ENCODE measurements around the gene C1orf198.

Gene C1orf198

DNA sequence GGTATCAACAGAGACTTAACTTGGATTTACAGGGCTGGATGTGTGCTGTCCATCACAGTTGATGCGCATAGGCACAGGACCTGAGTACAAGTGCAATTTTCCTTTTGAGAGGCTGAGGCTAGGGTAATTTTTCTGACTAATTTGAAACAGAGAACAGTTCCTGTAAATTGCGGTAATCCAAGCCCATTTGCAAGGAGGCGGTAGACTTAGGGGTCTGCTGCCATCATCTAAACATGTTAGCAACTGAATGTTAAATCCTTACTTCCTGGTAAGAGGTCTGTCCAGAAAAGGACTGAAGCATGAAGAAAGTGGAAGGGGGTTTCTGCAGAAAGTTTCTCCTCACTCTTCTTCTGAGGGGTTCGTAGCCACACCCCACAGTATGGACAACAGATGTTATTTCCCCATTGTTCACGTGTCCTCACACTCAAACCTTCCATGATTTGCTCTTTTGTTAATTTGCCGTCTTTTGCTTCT is 23.7 kb upstream of the C1orf198 start:
- DNase-seq (ENCODE audit: low spot score) = no peak

DNA sequence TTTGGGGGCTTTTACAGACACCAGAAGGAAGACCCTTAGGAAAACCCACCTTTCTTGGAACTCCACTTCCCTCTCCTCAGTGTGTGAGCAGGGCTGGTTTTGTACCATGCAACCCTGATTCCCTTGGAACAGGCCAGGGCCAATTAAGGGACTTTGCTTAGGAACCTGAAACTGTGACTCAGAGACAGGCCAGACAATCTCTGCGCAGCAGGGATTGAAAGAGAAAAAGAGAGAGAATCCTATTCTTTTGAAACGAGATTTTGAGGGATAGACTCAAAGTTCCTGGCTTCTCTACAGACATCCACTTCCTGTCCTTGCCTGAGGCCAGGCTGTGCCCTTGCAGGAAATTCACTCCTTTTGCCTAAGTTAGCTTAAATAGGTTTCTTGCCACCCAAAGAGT is 23.1 kb upstream of the C1orf198 start:
- no peak for DNase-seq (ENCODE audit: low spot score)

DNA sequence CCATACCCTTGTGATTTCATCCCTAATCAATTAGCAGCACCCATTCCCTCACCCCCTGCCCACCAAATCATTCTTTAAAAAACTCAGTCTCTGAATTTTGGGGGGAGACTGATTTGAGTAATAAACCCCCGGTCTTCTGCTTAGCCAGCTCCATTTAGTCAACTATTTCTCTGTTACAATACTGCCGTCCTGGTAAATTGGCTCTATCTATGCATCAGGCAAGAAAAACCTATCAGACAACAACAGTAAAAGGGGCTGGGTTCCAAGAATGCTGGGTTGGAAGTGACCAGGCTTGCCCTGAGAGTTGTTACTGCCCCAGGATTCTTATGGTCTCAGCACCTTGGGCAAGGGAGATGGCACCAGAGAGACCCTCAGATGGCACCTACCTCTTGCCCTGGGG is 16.3 kb upstream of the C1orf198 start:
- no peak for DNase-seq (ENCODE audit: low spot score)

DNA sequence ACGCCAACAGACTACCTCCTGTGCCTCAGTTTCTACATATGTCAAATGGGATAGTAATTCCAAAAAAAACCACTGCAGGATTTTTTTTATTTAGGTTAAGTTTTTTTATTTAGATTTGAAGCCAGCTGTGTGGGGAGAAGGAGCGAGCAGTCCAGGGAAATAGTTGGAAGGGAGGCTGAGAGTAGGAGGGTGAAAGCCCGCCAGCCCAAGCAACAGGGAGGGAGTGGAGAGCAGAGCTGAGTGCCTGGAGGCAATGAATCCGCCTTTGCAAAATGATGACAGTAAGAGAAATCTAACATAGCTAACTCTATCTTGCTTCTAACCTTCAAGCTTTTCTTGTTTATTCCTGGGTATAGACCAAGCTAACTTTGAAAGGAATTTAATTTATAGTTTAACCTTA is 15.6 kb upstream of the C1orf198 start:
- no peak for DNase-seq (ENCODE audit: low spot score)

DNA sequence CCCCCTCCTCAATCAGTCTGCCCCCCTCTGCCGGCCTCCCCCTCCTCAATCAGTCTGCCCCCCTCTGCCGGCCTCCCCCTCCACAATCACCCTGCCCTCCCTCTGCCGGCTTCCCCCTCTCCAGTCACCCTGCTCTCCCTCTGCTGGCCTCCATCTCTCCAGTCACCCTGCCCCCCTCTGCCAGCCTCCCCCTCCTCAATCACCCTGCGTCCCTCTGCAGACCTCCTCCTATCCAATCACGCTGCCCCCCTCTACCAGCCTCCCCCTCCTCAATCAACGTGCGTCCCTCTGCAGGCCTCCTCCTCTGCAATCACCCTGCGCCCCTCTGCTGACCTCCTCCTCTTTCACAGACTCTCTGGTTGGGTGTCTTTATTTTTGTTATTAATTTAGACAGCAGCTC is 11.5 kb upstream of the C1orf198 start:
- no peak for DNase-seq (ENCODE audit: low spot score)

DNA sequence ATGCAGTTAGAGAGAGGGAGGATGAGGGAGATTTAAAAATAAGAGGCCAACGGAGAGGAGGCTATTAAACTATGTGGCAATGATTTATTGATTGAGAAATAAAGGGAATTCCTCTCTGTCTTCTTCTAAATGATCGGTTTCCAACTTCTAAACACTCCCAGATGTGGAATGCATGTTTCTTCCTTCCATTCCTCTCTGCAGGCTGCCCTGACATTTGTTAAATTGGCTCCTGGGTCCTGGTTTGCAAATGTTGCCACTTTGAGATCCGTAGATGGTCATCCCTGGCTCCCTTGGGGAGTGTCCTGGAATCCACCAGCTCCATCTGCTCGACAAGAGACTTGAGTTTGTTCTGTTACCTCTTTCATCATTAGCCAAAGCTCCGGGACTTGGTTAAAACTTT is 10.3 kb upstream of the C1orf198 start:
- no peak for DNase-seq (ENCODE audit: low spot score)

DNA sequence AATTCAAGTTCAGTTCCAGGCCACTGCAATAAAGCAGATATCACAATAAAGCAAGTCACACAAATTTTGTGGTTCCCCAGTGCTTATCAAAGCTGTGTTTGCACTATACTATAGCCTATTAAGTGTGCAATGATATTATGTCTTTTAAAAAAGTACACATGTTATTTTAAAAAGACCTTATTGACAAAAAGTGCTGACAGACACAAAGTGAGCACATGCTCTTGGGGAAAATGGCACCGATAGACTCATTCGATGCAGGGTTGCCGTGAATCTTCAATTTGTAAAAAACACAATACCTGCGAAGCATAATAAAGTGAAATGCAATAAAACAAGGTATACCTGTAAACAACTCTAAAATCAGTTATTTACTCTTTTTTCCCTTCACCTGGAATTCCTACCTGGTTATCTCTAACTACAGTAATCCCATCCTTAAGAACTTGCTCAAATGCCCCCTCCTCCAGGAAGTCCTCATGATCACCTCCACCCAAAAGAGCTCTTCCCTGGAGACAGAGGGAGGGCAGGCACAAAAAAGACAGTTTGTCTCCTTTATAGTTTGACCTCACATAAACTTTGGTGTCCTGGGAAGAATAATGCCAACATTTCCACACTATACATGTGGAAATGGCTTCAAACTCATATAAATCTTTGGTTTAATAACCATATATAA is 9.7 kb upstream of the C1orf198 start:
- DNase-seq (ENCODE audit: low spot score) = no peak

DNA sequence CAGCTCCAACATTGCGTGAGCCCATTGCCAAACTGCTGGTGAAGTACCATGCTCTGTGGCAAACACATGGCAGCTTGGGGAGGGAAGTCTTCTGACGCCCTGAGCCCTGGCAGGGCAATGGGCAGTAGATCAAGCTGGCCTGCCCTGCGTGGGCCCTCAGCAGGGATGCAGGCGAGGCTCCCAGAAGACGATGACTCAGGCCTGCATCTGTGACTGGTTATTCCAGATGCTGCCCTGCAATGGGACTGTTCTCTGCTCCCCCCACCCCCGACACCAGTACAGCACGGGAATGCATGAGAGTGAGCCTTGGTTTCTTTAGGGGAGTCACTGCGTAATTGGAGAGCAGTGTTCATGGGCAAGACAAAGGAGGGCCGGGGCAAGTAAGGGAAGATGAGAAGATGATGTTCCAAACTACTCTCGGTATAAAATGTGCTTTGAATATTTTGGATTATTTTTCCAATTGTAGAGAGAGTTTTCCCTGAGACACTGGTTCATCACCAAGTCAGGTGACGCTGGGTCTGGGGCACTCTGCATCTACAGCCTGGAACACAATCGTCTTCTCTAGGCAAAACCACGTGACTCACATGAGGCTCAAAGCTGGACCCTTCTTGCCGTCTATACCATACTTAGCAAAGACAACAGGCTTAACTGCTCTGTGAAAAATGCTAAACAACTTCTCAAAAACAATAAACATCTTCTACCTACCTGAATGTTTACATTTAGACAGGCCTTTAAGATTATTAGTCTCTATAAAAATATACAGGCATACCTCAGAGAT is 9.0 kb upstream of the C1orf198 start:
- DNase-seq (ENCODE audit: low spot score) = no peak

DNA sequence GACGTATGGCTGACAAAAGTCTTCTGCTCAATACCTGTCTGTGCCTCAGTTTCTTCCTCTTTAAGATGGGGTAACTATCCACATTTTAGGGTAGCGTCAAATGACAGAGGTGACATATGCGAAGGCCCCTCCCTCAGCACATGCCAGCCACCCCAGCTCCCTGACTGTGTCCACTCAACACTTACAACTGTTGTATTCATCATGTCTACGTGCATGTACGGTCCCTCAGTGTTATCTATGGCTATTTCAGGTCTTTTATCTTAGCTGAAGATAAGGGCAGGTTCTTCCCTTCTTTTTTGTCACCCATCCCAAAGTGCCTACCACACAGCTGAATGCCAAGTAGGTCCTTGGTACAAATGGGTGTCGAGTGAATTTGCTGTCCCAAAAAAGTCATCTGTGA is 8.3 kb upstream of the C1orf198 start:
- no peak for DNase-seq (ENCODE audit: low spot score)

DNA sequence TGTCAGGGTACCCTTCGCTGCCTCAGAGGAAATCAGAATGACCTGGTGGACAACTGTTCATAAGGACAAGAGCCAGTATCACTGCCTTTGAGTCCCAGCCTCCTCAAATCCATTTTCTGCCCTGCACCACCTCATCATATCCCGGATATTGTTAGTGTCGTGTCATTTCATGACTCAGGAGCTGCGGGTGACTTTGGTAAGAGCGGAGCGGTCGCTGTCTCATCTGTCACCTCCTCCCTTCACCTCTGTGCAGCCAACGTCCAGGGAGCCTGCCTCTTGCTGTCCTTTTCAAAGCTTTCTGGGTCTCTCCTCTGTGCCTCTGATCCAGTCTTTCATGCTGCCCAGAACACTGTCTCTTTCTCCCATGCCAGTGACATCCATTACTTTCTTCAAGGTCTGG is 7.0 kb upstream of the C1orf198 start:
- no peak for DNase-seq (ENCODE audit: low spot score)

DNA sequence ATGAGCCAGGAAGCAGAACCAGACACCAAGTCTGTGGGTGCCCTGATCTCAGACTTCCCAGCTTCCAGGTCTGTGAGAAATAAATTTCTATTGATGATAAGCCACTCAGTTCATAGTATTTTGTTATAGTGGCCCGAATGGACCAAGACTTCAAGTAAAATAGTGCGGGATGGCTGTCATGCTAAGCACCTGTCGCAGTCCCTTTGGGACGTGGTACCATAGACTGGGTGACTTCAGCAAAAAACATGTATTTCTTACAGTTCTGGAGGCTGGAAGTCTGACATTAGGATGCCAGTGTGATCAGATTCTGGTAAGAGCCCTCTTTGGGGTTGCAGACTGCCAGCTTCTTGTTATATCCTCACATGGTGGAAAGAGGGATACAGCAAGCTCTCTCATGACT is 2.6 kb upstream of the C1orf198 start:
- no peak for DNase-seq (ENCODE audit: low spot score)

DNA sequence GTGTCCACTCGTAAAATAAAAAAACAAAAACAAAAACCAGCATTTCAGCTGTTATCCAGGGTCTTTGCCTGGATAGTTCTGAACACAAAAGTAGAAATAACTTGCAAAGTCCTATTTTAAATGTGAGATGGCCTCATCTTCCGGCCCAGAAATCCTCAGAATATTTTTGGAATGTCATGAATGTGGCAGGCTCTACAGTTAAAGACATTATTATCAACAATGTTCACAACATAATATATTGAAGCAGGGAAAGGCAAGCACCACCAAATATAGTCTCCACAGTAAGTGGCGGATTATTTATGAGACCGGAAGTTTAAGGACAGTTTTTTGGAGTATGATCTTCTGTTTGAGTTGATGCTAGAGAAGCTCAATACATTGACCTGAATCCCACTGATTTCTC is 1.2 kb upstream of the C1orf198 start:
- no peak for DNase-seq (ENCODE audit: low spot score)

DNA sequence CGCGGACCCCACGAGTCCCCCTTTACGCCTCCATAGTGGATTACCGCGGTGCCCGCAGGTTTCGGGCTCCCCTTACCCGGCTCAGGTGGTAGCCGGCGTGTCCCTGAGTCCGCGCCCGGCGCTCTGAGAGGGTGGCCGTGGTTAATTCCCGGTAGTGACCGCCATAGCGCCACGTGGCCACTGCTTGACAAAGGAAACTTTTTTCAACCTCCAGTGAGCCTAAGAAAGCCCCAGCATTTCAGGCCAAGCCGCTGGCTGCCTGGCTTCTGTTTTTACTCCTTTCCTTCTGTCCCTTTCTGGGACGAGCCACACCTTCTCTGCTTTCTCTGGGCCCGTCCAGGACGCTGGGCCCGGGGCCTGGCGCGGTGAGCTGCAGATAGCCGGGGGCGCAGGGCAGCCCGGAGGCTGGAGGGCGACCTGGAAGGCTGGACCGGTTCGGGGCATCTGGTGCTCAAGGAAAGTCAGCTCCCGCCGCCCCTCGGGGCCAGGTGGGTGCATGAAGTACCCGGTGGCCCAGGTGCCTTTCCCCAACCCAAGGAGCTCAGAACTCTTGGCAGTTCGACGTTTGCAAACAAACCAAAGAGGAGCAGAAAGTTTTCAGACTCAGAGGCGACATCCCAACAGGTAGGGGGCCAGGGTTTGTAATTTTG is 540 bp upstream of the C1orf198 start:
- peak; percentile 72 for DNase-seq (ENCODE audit: low spot score)

DNA sequence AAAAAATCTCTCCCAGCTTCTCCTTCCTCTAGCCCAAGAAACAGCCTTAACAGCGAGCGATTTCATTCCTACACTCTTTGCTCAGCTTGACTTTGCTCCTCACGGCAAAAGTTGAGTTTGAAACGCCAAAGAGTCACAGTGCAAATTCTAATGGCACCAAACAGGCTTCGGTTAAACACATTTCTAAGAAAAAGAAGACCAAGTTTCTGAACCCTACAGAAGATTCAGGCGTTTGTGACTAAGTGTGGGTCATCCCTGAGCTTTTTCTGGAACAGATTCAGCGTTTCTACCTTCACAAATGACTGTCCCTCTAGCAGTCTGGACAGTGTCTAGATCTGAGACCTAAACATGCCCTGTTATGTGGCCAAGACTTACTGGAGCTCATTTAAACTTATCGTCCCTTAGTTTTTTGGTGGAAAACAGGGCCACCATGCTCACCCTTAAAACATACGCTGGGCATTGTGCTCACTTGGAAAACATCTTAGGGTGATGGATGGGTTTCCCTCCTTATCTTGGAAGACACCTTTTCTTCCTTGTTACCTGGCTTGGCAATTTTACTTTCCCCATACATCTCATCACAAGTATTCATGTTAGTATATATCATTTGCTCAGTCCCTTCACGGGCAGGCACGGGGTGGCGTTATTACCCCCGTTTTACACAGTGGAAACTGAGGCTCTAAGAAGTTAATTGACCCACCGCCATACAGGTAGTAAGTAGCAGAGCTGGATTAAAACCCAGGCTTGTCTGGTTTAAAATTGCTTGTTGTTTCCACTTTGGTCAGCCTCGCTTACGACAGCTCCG is 1.0 kb downstream of the C1orf198 start:
- DNase-seq (ENCODE audit: low spot score) = no peak

DNA sequence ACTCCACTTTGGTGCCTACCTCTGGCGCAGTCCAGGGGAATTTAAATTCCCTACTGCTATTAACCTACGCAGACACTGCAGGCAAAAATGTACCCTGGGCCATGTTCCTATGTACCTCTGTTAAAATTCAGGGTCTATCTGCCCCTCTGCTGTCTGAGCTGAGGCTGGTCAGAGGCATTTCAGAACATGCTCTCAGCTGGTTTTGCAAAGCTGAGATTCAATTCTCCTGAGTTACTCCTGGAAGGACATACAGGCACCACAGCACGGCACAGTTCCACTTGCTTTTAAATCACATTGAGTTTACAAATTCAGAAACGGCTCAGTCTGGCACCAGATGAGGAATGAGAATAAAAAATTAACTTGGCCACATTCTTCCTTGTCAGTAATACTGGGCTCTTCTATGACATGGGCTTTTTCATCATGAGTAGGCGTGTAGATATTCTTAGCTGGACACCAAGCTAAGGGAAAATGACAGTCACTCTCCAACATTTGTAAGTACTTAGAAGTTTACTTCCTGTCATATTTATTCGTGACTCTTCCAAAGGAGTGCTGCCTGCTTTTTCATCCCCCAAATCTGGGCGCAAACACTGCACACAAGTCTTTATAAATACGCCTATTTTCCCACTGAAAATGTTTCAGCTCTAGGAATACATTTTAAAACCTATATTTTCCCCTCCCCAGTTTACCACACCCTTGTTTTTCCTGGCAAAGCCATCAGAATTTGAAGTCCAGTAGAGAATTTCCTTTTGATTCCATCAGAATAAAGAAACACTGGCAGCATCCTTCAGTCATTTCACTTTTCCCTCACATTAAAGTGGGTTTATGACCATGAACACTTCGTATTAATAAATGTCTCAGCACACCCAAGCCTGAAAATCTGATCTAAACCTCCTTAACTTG is 1.9 kb downstream of the C1orf198 start:
- DNase-seq (ENCODE audit: low spot score) = no peak

DNA sequence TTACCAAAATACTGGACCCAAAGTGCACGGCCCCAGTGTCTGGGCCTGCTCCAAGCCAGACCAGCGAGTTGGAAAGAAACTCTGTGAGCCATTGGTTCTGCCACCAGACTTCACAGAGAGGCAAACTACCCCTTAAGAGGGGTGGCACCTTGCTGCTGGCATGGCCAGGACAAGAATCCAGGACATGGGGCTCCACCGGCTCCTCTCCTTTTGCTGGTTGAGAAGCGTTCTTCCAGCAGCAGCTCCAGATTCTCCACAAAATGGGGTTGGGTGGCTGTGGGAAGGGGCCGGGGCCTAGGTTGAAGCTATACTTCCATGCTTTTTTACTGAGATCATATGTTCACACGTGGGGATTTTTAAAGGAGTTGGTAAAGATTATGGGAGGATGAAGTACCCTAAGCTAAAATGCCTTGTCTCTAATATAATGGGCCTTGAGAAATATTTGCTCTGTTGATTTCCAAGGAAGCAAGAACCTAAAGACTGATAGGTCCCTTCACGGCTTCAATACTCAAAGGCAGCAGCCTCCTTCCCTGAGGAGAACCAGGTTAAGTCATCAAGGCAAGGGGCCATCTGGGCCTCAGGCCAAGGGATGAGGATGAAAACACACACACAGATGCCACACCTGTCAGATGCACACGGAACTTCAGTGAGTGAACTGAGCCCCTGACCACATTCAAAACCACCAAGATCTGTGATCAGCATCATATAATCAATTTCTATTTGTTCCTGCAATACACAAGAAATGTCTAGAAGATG is 3.1 kb downstream of the C1orf198 start:
- no peak for DNase-seq (ENCODE audit: low spot score)

DNA sequence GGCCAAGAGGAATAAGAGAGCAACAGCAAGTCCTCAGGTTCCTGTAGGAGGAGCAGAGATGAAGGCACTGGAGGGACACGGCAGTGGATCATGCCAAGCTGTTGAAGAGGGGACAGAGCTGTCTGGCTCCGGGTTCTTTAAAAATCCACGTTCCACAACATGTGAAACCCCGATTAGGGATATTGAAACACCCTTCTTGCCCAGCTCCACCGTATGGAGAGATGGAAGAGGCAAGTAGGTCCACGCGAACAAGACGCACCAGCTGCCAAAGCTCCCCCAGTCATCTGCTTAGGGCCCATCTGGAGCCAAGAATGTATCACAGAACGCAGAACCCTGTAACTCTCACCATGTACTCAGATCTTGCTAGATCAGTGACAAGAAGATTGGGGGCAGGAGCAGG is 3.9 kb downstream of the C1orf198 start:
- no peak for DNase-seq (ENCODE audit: low spot score)

DNA sequence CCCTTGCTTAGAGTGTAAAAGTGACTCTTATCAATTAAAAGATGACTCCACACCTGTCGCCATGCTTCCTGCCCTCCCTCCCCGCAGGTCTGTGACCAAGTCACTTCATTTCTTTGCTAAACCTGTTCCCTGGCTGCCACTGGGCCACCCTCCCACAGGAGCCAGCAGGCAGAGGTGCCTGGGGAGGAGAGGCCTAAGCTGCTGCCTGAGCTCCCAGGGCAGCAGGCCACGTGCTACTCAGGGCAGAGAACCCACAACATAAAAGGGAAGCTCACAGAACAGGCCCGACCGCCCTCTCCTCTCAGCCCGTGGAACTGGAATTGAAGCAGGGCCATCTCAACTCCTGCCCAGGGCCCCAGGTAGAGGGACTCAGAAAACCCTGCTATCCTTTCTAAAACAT is 4.9 kb downstream of the C1orf198 start:
- DNase-seq (ENCODE audit: low spot score) = no peak

DNA sequence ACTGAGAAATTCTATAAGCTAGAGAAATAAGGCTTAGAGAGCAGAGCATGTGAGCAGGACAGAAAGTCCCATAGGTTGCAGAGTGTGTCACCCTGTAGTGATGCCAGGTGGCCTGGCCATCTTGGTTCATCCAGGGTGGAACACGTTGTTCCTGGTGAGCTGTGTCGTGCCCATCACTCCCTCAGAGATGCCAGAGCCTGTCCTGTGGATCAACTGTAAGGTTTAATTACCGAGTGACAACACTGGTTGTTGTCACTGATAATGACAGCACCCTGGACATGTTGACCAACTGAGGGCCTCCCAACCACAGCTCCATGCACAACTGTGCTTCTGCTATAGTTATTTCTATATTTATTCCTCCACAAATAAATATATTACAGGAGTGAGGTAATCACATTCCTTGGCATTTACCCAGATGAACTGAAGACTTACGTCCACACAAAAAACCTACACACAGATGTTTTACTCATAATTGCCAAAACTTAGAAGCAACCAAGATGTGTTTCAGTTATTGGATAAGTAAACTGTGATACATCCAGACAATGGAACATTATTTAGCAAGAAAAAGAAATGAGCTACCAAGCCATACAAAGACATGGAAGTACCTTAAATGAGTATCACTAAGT is 6.2 kb downstream of the C1orf198 start:
- DNase-seq (ENCODE audit: low spot score) = no peak

DNA sequence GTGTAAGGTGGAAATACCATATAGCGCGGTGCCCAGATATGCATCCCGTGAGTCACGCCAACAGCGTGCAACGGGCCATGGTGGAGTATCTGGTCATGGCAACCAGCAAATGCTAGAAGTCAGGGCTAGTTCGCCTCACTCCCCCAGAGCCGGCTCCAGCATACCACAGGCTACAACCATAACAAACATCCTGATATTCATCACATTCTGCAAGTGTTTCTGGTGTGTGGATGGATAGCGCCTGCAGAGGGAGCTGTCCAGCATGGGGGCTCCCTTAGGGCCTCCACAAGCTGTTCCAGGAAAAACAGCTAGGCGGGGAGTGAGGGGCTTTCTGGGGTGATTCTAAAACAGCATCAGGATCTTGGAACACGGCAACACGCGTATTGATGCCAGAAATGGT is 6.8 kb downstream of the C1orf198 start:
- DNase-seq (ENCODE audit: low spot score) = no peak

Data from left forelimb (tissue), 1 donor.